ENCODE data around the gene C16orf78. TPM values are rescaled to one million over a fixed set of nuclear protein-coding genes. Genes with fewer than 3 reads are reported as not detected.

C16orf78 gene
- total and polyA plus RNA-seq, 2 of the 8 experiments (the other 6 are each of a cell fraction or from before 2014, with no cell fraction given): not detected

- TF ChIP-seq EZH2 (IDR thresholded peaks at IDR 0.05; ENCODE audit: low read depth, low read length, severe bottlenecking) (no peak), E2F6 (IDR thresholded peaks at IDR 0.05) (no peak)
Measured at GRCh38 chr16:49351096-49351487, 22.5 kb upstream of the C16orf78 start (continued).
